ENCODE results near the gene NXPH1. TPM values are rescaled to one million over a fixed set of nuclear protein-coding genes. Genes with fewer than 3 reads are reported as not detected.

NXPH1 gene
- total RNA-seq, 1 donor from 2014 or later = not detected

DNA sequence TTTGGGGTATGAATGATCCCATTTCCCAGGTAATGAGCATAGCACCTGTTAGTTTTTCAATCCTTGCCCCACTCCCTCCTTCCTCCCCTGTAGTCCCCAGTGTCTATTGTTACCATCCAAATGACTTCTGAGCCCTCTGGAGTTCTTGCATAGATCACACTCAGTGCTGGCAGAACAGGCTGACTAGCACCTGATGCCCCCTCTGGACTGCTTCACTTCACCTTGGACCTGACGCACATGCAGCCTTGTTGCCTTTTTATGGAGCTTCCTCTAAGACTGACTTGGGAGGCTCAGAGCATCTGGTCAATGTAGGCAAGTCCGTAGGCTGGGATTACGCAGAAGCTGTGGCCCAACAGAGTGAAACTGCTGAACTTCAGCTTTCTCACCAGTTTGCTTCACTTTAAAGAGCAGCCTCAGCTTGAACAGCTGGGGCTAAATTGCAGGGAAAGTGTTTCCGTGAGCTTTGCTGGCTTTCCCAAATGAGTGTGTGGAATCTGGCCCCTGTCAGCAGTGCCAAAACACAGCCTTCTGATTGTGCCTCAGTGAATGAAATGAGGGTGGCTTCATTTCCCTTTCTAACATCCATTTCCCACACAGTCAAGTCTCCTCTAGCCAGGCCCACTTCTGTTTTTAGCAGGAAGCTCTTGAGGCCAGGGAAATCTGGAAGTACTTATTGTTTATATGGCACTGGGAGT lies 48.5 kb downstream of the NXPH1 start:
- no peaks in the 10 kb centered on the region for H3K4me1 Mint-ChIP-seq (ENCODE audit: low read depth)
- DNase-seq (ENCODE audit: low spot score) = no peak

DNA sequence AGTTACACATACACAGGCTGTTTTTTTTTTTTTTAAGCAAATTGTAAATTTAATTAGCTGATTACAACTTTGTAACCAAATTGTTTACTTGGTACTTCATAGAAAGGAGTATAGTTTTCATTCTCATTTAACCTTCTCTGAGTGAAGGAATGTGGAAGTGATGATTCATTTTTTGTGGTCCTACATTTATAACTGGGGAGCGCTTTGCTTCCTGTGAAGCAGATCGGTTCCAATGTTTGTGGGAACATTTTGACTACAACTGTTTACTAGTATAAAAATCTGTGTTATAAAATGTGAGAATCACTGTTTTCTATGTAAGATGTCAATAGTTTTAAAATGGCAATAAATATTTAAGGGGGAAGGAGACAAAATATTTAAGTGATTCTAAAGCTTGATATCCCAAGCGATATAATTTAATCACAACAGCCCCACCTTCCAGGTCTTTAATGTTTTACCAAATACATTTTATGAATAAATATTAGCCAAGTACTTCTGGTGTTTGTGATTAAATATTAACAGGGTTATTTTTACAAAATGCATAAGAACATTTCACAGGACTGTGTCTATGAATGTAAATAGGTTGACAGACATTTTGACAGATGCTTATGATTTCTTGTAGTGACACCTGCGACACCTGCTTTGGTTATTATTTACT lies 57.1 kb downstream of the NXPH1 start:
- TF ChIP-seq, protein P1, sequence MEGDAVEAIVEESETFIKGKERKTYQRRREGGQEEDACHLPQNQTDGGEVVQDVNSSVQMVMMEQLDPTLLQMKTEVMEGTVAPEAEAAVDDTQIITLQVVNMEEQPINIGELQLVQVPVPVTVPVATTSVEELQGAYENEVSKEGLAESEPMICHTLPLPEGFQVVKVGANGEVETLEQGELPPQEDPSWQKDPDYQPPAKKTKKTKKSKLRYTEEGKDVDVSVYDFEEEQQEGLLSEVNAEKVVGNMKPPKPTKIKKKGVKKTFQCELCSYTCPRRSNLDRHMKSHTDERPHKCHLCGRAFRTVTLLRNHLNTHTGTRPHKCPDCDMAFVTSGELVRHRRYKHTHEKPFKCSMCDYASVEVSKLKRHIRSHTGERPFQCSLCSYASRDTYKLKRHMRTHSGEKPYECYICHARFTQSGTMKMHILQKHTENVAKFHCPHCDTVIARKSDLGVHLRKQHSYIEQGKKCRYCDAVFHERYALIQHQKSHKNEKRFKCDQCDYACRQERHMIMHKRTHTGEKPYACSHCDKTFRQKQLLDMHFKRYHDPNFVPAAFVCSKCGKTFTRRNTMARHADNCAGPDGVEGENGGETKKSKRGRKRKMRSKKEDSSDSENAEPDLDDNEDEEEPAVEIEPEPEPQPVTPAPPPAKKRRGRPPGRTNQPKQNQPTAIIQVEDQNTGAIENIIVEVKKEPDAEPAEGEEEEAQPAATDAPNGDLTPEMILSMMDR (IDR thresholded peaks at IDR 0.05) = no peak
- no peak overlapping the region for H3K27ac Mint-ChIP-seq (ENCODE audit: unreplicated experiment)
- H3K27me3 Mint-ChIP-seq (ENCODE audit: low read depth) = no peaks in the 10 kb centered on the region
- H3K9me3 Mint-ChIP-seq (ENCODE audit: low read depth) = peaks cover 5% of the 10 kb centered on the region
- no peak for DNase-seq (ENCODE audit: low spot score)
- no peaks in the 10 kb centered on the region for H3K36me3 Mint-ChIP-seq (ENCODE audit: low read depth)
- H3K4me3 Mint-ChIP-seq (ENCODE audit: unreplicated experiment) = no peak overlapping the region
- H3K4me1 Mint-ChIP-seq (ENCODE audit: low read depth) = no peaks in the 10 kb centered on the region

More for the DNA sequence above, 48.5 kb downstream of the NXPH1 start:
- peaks cover 24% of the 10 kb centered on the region for H3K9me3 Mint-ChIP-seq (ENCODE audit: low read depth)
- no peaks in the 10 kb centered on the region for H3K27me3 Mint-ChIP-seq (ENCODE audit: low read depth)
- H3K4me3 Mint-ChIP-seq (ENCODE audit: unreplicated experiment) = no peak overlapping the region
- TF ChIP-seq, protein P1 (IDR thresholded peaks at IDR 0.05) = no peak
- no peaks in the 10 kb centered on the region for H3K36me3 Mint-ChIP-seq (ENCODE audit: low read depth)
- no peak overlapping the region for H3K27ac Mint-ChIP-seq (ENCODE audit: unreplicated experiment)

DNA sequence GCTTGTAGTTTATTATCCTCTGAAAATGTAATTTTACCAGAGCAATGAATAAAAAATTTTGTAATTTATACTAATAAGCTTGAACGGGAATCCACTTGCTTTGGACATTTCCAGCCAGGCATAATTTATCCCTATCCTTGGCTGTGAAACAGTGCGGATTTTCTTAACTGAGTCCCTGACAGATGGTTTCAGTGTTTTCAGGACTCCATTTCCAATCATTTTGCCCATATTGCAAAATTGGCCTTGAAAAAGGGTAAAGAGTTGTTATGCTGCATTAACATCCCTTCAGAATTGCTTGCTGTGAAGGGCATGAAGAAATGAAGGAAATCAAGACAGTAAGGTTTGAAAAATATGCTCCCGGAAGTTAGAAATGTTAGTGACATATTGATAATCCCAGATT lies 57.7 kb downstream of the NXPH1 start:
- no peak overlapping the region for H3K27ac Mint-ChIP-seq (ENCODE audit: unreplicated experiment)
- H3K4me3 Mint-ChIP-seq (ENCODE audit: unreplicated experiment) = no peak overlapping the region
- no peaks in the 10 kb centered on the region for H3K4me1 Mint-ChIP-seq (ENCODE audit: low read depth)
- no peaks in the 10 kb centered on the region for H3K27me3 Mint-ChIP-seq (ENCODE audit: low read depth)
- DNase-seq (ENCODE audit: low spot score) = no peak
- TF ChIP-seq, protein P1 (IDR thresholded peaks at IDR 0.05) = no peak
- H3K9me3 Mint-ChIP-seq (ENCODE audit: low read depth) = peaks cover 5% of the 10 kb centered on the region
- no peaks in the 10 kb centered on the region for H3K36me3 Mint-ChIP-seq (ENCODE audit: low read depth)

DNA sequence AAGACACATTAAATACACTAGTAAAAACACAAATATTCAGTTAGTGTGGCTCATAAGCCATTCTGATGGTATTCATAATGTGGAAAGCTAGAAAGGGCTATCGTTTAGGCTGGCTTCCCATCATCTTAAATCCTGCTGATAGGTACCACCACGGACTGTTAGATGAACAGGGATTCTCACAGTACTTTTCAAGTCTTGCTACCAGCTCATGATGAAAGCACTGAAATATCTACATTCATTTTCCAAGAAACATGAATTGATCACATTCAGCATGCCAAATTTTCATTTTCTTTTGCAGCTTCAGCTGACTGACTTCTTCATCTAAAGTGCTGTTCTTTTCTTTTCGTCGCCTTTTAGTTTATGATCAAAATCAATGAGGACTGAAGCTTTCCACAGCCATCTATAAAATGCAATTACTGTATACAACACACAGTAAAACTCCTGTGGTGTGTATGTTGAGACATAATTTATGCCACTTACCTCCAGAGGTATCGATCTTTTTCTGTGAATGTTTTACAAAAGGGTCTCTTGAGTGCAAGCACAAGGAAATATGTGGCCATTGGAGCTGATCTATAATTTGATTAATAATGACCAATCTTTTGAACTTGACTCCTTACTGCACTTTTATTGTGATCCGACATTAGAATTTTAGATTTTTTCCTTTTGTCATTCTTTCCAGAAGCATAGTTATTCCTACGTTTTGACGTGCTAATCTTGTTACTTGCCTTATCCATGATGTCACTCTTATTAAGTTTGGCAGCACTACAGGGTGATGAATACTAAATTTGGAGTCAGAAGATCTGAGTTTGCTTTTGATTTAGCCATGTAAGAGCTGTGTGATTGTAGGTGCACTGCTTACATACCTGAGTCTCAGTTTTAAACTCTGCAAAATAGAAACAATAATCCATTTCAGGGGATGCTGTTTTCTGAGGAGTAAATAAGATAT lies 58.4 kb downstream of the NXPH1 start:
- Mint-ChIP-seq H3K36me3 (ENCODE audit: low read depth) (no peaks in the 10 kb centered on the region), H3K27ac (ENCODE audit: unreplicated experiment) (no peak overlapping the region), H3K4me1 (ENCODE audit: low read depth) (no peaks in the 10 kb centered on the region), H3K27me3 (ENCODE audit: low read depth) (no peaks in the 10 kb centered on the region), H3K4me3 (ENCODE audit: unreplicated experiment) (no peak overlapping the region), H3K9me3 (ENCODE audit: low read depth) (peaks cover 5% of the 10 kb centered on the region)
- DNase-seq (ENCODE audit: low spot score) = no peak
- TF ChIP-seq, protein P1 (IDR thresholded peaks at IDR 0.05) = no peak

DNA sequence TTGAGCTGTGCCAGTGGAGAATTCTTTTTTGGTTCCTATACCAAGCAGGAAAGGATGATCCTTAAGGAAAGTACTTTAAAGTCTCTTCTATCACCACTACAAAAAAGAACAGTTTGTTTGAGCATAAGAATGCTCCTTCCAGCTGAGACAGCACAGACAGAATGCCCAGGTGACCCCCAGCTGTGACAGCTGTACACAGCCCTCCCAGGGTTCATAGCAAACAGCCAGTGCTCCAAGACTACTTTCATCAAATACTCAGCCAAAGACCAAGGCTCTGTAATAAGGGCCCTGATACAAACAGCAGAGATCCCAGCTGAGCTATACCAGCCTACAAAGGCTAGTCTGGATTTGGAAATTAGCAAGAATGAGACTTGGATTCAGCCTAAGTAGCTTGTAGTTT lies 65.7 kb downstream of the NXPH1 start:
- Mint-ChIP-seq H3K4me3 (ENCODE audit: unreplicated experiment) (no peak overlapping the region), H3K4me1 (ENCODE audit: low read depth) (no peaks in the 10 kb centered on the region), H3K27ac (ENCODE audit: unreplicated experiment) (no peak overlapping the region), H3K36me3 (ENCODE audit: low read depth) (no peaks in the 10 kb centered on the region), H3K27me3 (ENCODE audit: low read depth) (no peaks in the 10 kb centered on the region), H3K9me3 (ENCODE audit: low read depth) (peaks cover 3% of the 10 kb centered on the region)
- no peak for DNase-seq (ENCODE audit: low spot score)
- TF ChIP-seq, protein P1 (IDR thresholded peaks at IDR 0.05) = no peak

Measured in chondrocyte (in vitro differentiated cells).